HFFc6 (cell line): ENCODE measurements around the gene GPAM. TPM values are rescaled to one million over a fixed set of nuclear protein-coding genes. Genes with fewer than 3 reads are reported as not detected.

Experiments
- DNase-seq: peaks from one replicate; pipeline ENCODE4 v3.0.0-alpha.2; 2018
- H3K27ac Mint-ChIP-seq: 2 replicates; pipeline ENCODE4 v1.8.0; 2020; ENCODE audit warnings: mild to moderate bottlenecking, mixed read lengths
- H3K27me3 Mint-ChIP-seq: 2 replicates; pipeline ENCODE4 v1.8.0; 2021; ENCODE audit warnings: mild to moderate bottlenecking, moderate library complexity, mixed read lengths; ENCODE audit not compliant: insufficient read depth
- H3K36me3 Mint-ChIP-seq: 2 replicates; pipeline ENCODE4 v1.8.0; 2021; ENCODE audit warnings: low read depth, mixed read lengths
- H3K4me1 Mint-ChIP-seq: 2 replicates; pipeline ENCODE4 v1.8.0; 2020; ENCODE audit warnings: low read depth, mixed read lengths
- H3K4me3 Mint-ChIP-seq: 2 replicates; pipeline ENCODE4 v1.8.0; 2020; ENCODE audit warnings: mild to moderate bottlenecking, moderate library complexity, mixed read lengths
- H3K9me3 Mint-ChIP-seq: 2 replicates; pipeline ENCODE4 v1.8.0; 2020; ENCODE audit warnings: mild to moderate bottlenecking, mixed read lengths
- total RNA-seq, 6 experiments: library from RNA; stranded (reverse); fragmentation: NEBNext Ultra II Directional; extraction: Animal tissue kit (Norgen Biotek cat#: 25700); gene quantifications; 2 replicates in 1 of 6; 3 replicates in 5 of 6; pipeline ENCODE4 v1.2.3, GENCODE V29; 2021
- TF ChIP-seq, protein P1 (sequence below): fragments of 200-600 bp; sonication (generic); IDR thresholded peaks from 2 replicates; pipeline ENCODE4 v1.5.0; 2021; ENCODE audit warnings: antibody characterized with exemption, mild to moderate bottlenecking

Gene GPAM
- total RNA-seq, 6 experiments from 2014 or later: 7.4 to 14.7 (median 11.4) TPM

GRCh38 chr10:112214298-112214926, 30.8 kb upstream of the GPAM start:
- DNase-seq: no peak
- H3K9me3 Mint-ChIP-seq: peaks cover under 1% of the 10 kb centered on the region
- H3K4me3 Mint-ChIP-seq: no peak overlapping the region
- H3K27me3 Mint-ChIP-seq: peaks cover 8% of the 10 kb centered on the region
- no peak overlapping the region for H3K27ac Mint-ChIP-seq
- H3K36me3 Mint-ChIP-seq: peaks cover 1% of the 10 kb centered on the region; the same call in 1 of the 2 replicates
- TF ChIP-seq, protein P1, sequence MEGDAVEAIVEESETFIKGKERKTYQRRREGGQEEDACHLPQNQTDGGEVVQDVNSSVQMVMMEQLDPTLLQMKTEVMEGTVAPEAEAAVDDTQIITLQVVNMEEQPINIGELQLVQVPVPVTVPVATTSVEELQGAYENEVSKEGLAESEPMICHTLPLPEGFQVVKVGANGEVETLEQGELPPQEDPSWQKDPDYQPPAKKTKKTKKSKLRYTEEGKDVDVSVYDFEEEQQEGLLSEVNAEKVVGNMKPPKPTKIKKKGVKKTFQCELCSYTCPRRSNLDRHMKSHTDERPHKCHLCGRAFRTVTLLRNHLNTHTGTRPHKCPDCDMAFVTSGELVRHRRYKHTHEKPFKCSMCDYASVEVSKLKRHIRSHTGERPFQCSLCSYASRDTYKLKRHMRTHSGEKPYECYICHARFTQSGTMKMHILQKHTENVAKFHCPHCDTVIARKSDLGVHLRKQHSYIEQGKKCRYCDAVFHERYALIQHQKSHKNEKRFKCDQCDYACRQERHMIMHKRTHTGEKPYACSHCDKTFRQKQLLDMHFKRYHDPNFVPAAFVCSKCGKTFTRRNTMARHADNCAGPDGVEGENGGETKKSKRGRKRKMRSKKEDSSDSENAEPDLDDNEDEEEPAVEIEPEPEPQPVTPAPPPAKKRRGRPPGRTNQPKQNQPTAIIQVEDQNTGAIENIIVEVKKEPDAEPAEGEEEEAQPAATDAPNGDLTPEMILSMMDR: no peak
- peaks cover 54% of the 10 kb centered on the region for H3K4me1 Mint-ChIP-seq

DNA sequence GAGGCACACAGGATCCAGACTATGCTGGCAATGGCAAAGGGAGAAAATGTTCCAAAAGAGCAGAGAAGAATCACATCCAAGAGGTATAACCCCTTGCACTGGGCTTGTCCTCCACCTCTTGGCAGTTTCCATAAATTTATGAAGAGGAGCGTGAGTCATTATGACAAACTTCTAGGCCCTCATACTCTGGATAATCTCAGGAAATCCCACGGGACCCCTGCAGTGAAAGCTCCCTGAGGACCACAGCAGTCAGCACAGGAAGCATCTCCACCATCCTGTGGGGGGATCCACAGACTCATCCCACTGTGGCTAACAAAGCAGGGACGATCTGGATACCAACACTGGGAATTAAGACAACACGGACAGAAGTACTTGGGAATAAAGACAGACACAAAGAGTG, 30.3 kb upstream of the GPAM start:
- Mint-ChIP-seq H3K9me3 (no peaks in the 10 kb centered on the region; the same call in 1 of the 2 replicates), H3K4me3 (no peak overlapping the region), H3K4me1 (peaks cover 56% of the 10 kb centered on the region), H3K36me3 (no peaks in the 10 kb centered on the region), H3K27me3 (peaks cover 7% of the 10 kb centered on the region), H3K27ac (no peak overlapping the region)
- TF ChIP-seq, protein P1: no peak
- DNase-seq: no peak

- H3K36me3 Mint-ChIP-seq: no peaks in the 10 kb centered on the region
- peaks cover 56% of the 10 kb centered on the region for H3K4me1 Mint-ChIP-seq
These were observed 29.7 kb upstream of the GPAM start for GRCh38 chr10:112213098-112213823.

GRCh38 chr10:112210666-112211065, 27.1 kb upstream of the GPAM start:
- Mint-ChIP-seq H3K27me3 (peaks cover 7% of the 10 kb centered on the region), H3K36me3 (no peaks in the 10 kb centered on the region), H3K4me1 (peaks cover 54% of the 10 kb centered on the region), H3K27ac (no peak overlapping the region), H3K4me3 (no peak overlapping the region), H3K9me3 (no peaks in the 10 kb centered on the region)
- no peak for DNase-seq
- TF ChIP-seq, protein P1: no peak

More at GRCh38 chr10:112213098-112213823, 29.7 kb upstream of the GPAM start:
- Mint-ChIP-seq H3K27me3 (peaks cover 7% of the 10 kb centered on the region), H3K4me3 (no peak overlapping the region), H3K9me3 (no peaks in the 10 kb centered on the region), H3K27ac (no peak overlapping the region)
- DNase-seq: no peak
- TF ChIP-seq, protein P1: no peak

GRCh38 chr10:112209684-112210131, 26.1 kb upstream of the GPAM start:
- H3K27ac Mint-ChIP-seq: peak overlapping the region; percentile 70
- no peaks in the 10 kb centered on the region for H3K9me3 Mint-ChIP-seq
- DNase-seq: peak; percentile 44
- TF ChIP-seq, protein P1: no peak
- no peaks in the 10 kb centered on the region for H3K36me3 Mint-ChIP-seq
- peaks cover 44% of the 10 kb centered on the region for H3K4me1 Mint-ChIP-seq
- H3K27me3 Mint-ChIP-seq: peaks cover 5% of the 10 kb centered on the region
- peak overlapping the region; percentile 35; the same call in 1 of the 2 replicates for H3K4me3 Mint-ChIP-seq
